Psoas muscle (tissue), 8 donors: ENCODE measurements around the gene PDZD7. TPM values are rescaled to one million over a fixed set of nuclear protein-coding genes. Genes with fewer than 3 reads are reported as not detected.
A peak's percentile ranks its signal among the peaks of the same experiment; 100 is the strongest.

Experiments used
- ATAC-seq, 4 donors: fragments of 200-7000 bp; cut with Tn5 transposase; one replicate each; pipeline ENCODE4 v1.9.1; 2020; ENCODE audit warnings: moderate library complexity in 3 of 4, mild to moderate bottlenecking in 2 of 4
- DNase-seq, 2 donors: peaks; one replicate each; pipeline ENCODE4 v3.0.0-alpha.2; 2020
- H3K27ac ChIP-seq: fragments of 200-600 bp; one replicate; pipeline ENCODE4 v1.8.0; 2022
- H3K27me3 ChIP-seq, 3 donors: fragments of 200-600 bp in 1 of 3; one replicate each; pipeline versions ENCODE4 v1.6.1 to v1.8.0; 2013 to 2022; ENCODE audit warnings: low read length in 2 of 3, mild to moderate bottlenecking in 2 of 3, moderate library complexity in 1 of 3; ENCODE audit not compliant: insufficient read depth in 3 of 3
- H3K36me3 ChIP-seq, 2 donors: fragments of 200-600 bp in 1 of 2; one replicate each; pipeline versions ENCODE4 v1.6.1 to v1.8.0; 2013 to 2022; ENCODE audit warnings: low read depth in 1 of 2, mild to moderate bottlenecking in 1 of 2, moderate library complexity in 1 of 2; ENCODE audit not compliant: insufficient read depth in 1 of 2
- H3K4me1 ChIP-seq: fragments of 200-600 bp; one replicate; pipeline ENCODE4 v1.8.0; 2022
- H3K4me3 ChIP-seq: fragments of 200-600 bp; one replicate; pipeline ENCODE4 v1.8.0; 2022; ENCODE audit warnings: mild to moderate bottlenecking
- H3K9me3 ChIP-seq: fragments of 200-600 bp; one replicate; pipeline ENCODE4 v1.8.0; 2022
- WGBS, 3 donors: extraction: QIAGEN DNeasy Blood & Tissue Kit; methylation state at CpG; one replicate each; pipeline versions ENCODE4 v1.1.6 to v1.1.7; 2013; 5-methylcytosine and 5-hydroxymethylcytosine counted together
- intact Hi-C, 2 donors: fragments of 100-400 bp; cut with DNase I; formaldehyde crosslinking; loops; one replicate each; pipeline versions ENCODE4 v1.11.0 to v1.14.2; 2022
- polyA plus RNA-seq, 3 donors: library from polyadenylated mRNA; stranded (reverse); fragments of 200-250 nt; gene quantifications; one replicate each; pipeline ENCODE4 v1.2.3, GENCODE V29; 2013
- total RNA-seq, 4 donors: library from RNA; stranded (reverse); fragmentation: NEBNext Ultra II Directional in 2 of 4; extraction: Animal tissue kit (Norgen Biotek cat#: 25700) in 2 of 4; gene quantifications; one replicate each; pipeline versions ENCODE4 v1.2.1 to v1.2.4, GENCODE V29; 2021 to 2023
- TF ChIP-seq, protein P1 (sequence below): fragments of 200-600 bp; IDR thresholded peaks from one replicate; pipeline ENCODE4 v1.8.0; 2022; ENCODE audit warnings: antibody characterized with exemption
- donor health status: healthy with polysubstance abuse.
- donor health status: DM: no; HTN: no; CAD: no; lungs with moderate emphysema.
- donor health status: Bipolar disorder and iron deficiency.
- donor health status: healthy.
- donor health status: DM: yes; HTN: yes; CAD: no.
- donor health status: DM: no; HTN: no; CAD: no.
- donor health status: DM: no; HTN: no; CAD: no.
- donor health status: DM: yes; HTN: yes; CAD: no.

The PDZD7 gene
- total and polyA plus RNA-seq, 7 donors = 0.04 to 0.54 (median 0.08) TPM; not detected in 2

- no peaks in the 10 kb centered on the region for H3K9me3 ChIP-seq
- H3K4me3 ChIP-seq = peak overlapping the region; percentile 71
- DNase-seq (no peak), ATAC-seq (no peak)
- intact Hi-C loops = loop anchor here (2.0 kb wide), 1 partner anchor 17 kb away; the partner anchor contains the start of gene KAZALD1 (in 2 of the 2)
- WGBS, 3 donors = 24 to 39% (median 29%) methylated on average over 2 of the region's 2 CpGs
- TF ChIP-seq, protein P1, sequence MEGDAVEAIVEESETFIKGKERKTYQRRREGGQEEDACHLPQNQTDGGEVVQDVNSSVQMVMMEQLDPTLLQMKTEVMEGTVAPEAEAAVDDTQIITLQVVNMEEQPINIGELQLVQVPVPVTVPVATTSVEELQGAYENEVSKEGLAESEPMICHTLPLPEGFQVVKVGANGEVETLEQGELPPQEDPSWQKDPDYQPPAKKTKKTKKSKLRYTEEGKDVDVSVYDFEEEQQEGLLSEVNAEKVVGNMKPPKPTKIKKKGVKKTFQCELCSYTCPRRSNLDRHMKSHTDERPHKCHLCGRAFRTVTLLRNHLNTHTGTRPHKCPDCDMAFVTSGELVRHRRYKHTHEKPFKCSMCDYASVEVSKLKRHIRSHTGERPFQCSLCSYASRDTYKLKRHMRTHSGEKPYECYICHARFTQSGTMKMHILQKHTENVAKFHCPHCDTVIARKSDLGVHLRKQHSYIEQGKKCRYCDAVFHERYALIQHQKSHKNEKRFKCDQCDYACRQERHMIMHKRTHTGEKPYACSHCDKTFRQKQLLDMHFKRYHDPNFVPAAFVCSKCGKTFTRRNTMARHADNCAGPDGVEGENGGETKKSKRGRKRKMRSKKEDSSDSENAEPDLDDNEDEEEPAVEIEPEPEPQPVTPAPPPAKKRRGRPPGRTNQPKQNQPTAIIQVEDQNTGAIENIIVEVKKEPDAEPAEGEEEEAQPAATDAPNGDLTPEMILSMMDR = no peak
- no peaks in the 10 kb centered on the region for H3K36me3 ChIP-seq
- H3K4me1 ChIP-seq = peaks cover 10% of the 10 kb centered on the region
- peak overlapping the region; percentile 76 for H3K27ac ChIP-seq
- H3K27me3 ChIP-seq = peaks cover 0 to 22% (median 3%) of the 10 kb centered on the region in 3 donors
Observed at GRCh38 chr10:101043363-101043707, 12.4 kb upstream of the PDZD7 start.

DNA sequence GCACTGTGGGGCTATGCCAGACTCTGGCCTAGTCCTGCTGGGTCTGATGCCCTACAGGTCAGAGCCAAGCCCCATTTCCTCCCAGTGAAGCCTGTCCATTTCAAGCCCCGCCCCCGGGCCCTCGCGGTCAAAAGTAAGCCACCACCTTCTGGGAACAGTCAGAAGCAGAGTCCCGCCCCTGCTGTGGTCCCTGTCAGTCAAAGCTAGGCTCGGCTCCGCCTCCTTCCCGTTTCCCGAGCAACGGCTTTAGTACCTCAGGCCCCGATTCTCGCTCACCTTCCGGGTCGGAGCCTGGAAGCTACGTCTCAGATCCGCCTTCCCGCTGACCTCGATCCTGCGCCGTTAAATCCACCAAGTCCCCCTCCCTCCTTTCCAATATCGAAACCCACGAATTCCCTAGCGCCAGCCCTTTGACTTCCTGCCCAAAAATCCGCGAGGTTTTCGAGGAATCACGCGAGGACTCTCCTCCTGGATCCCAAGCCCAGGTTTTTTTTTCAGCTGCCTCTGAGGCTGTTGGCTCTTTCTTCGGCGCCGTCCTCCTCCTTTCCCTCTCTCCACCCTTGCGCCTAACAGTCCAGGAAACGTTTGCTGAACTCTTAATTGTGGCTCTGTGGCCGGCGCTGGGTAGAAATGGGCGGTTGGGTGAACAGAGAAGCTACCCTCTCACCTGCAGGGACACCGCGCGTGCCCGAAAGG is 11.9 kb upstream of the PDZD7 start:
- H3K4me3 ChIP-seq = peak overlapping the region; percentile 71
- intact Hi-C loops = loop anchor here (2.0 kb wide), 1 partner anchor 18 kb away; the partner anchor contains the start of gene KAZALD1 (in 2 of the 2)
- peaks cover 10% of the 10 kb centered on the region for H3K4me1 ChIP-seq
- WGBS, 3 donors = 3% methylated on average over 40 of the region's 40 CpGs
- H3K27ac ChIP-seq = peak overlapping the region; percentile 76
- TF ChIP-seq, protein P1 = no peak
- H3K9me3 ChIP-seq = no peaks in the 10 kb centered on the region
- peak; percentile 92 to 95 (median 92) for ATAC-seq
- DNase-seq = peak; percentile 97
- peaks cover 0 to 17% (median under 1%) of the 10 kb centered on the region in 3 donors for H3K27me3 ChIP-seq
- H3K36me3 ChIP-seq = peaks cover 0 to 4% of the 10 kb centered on the region in 2 donors

GRCh38 chr10:101042118-101042517 is 11.2 kb upstream of the PDZD7 start:
- TF ChIP-seq, protein P1 = no peak
- Histone ChIP-seq H3K9me3 (no peaks in the 10 kb centered on the region), H3K4me3 (peak overlapping the region; percentile 71), H3K36me3 (peaks cover 0 to 11% of the 10 kb centered on the region in 2 donors), H3K27me3 (peaks cover 0 to 10% (median 0%) of the 10 kb centered on the region in 3 donors), H3K27ac (peak overlapping the region; percentile 76), H3K4me1 (peaks cover 10% of the 10 kb centered on the region)
- no peak for DNase-seq
- intact Hi-C loops = loop anchor here (2.0 kb wide), 1 partner anchor 19 kb away; the partner anchor contains the start of gene KAZALD1 (in 2 of the 2)
- WGBS, 3 donors = 68 to 79% (median 79%) methylated on average over 4 of the region's 4 CpGs
- ATAC-seq = no peak

- DNase-seq (peak; percentile 79 to 85), ATAC-seq (peak; percentile 81 to 89 (median 85))
- peaks cover 0 to 2% (median 0%) of the 10 kb centered on the region in 3 donors for H3K27me3 ChIP-seq
- H3K9me3 ChIP-seq = no peaks in the 10 kb centered on the region
- intact Hi-C loops = loop anchor here in 1 of 2 donors (2.0 kb wide), 1 partner anchor 25 kb away; no protein-coding TSS in a partner anchor
- TF ChIP-seq, protein P1 = peak; percentile 86
- H3K36me3 ChIP-seq = peaks cover 0 to 18% of the 10 kb centered on the region in 2 donors
- 19 to 25% (median 20%) methylated on average over 5 to 6 of the region's 6 CpGs for WGBS, 3 donors
- H3K27ac ChIP-seq = peak overlapping the region; percentile 76
- no peak overlapping the region for H3K4me3 ChIP-seq
- peaks cover 10% of the 10 kb centered on the region for H3K4me1 ChIP-seq
Observed at GRCh38 chr10:101041252-101041761, 10.4 kb upstream of the PDZD7 start.
